GM19438 (cell line): ENCODE data around the gene OR8B3.

Experiments
- ATAC-seq: cut with Tn5 transposase; IDR thresholded peaks from one replicate; pipeline ENCODE4 v1.9.1; 2021; ENCODE audit warnings: low read depth; ENCODE audit not compliant: unreplicated experiment

OR8B3 gene

GRCh38 chr11:124376280-124376679, 22.5 kb downstream of the OR8B3 start:
- ATAC-seq: no peak

- ATAC-seq: no peak
Measured at GRCh38 chr11:124359566-124359965, 39.3 kb downstream of the OR8B3 start.

GRCh38 chr11:124346311-124346955, 52.4 kb downstream of the OR8B3 start:
- ATAC-seq: no peak
